ENCODE results near the gene DCC.

The DCC gene

DNA sequence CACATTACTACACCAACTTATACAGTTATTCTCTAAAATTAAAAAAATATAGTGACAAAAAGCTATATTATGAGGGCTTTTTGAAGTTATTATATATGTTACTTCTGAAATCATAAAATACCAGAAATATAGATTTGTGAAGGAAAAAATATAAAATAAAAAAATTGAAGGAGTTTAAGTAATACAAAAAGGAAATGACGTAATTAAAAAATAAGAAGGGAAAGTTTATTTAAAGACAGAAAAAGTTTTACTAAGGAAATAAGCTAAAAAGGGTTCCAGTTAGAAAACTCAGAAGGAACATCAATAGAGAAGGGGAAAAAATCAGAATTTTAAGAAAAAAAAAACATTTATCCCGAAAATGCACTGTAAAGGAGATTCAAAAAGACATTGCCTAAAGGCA is 1187.4 kb downstream of the DCC start:
- Mint-ChIP-seq H3K27me3 (ENCODE audit: low read depth) (no peaks in the 10 kb centered on the region), H3K4me1 (ENCODE audit: low read depth) (no peaks in the 10 kb centered on the region), H3K36me3 (ENCODE audit: low read depth) (no peaks in the 10 kb centered on the region), H3K4me3 (no peak overlapping the region), H3K9me3 (peaks cover 6% of the 10 kb centered on the region), H3K27ac (no peak overlapping the region)

DNA sequence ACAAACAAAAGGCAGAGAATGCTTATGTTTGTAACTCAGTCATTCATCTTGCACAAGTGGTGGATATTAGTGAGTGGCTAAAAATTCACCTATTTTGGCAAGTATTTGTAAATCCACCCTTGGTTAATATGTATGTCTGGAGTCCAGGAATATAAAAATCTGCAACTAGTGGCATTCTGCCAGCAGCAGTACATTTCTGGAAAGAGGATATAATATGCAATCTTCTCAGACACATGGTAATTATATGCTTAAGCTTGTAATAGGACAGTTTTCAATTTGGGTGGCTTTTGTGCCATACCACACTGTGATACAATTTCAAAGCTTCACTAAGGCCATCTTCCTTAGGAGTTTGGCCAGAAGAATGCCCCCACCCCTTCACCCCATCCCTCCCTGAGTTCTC is 1191.2 kb downstream of the DCC start:
- Mint-ChIP-seq H3K27ac (no peak overlapping the region), H3K9me3 (no peaks in the 10 kb centered on the region), H3K4me3 (no peak overlapping the region), H3K4me1 (ENCODE audit: low read depth) (no peaks in the 10 kb centered on the region), H3K27me3 (ENCODE audit: low read depth) (no peaks in the 10 kb centered on the region), H3K36me3 (ENCODE audit: low read depth) (no peaks in the 10 kb centered on the region)

DNA sequence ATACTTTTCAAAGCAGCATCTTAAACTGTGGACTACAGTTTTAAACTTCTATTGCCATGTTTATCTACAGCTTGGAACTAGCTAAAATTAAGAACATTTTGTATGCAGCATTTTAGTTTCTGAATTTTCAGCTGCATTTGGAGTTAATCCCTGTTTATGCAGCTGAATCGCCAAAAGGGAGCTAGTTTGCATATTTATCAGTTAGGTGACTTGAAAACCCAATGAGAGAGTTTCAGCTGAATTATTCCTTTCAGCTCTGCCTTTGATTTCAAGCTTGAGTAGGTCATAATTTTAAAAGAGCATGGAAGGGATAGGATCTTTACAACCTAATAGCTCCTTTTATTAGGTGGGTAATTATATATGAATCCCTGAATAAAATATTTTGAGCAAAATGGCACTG is 1191.9 kb downstream of the DCC start:
- H3K27ac Mint-ChIP-seq = no peak overlapping the region
- no peak overlapping the region for H3K4me3 Mint-ChIP-seq
- H3K9me3 Mint-ChIP-seq = no peaks in the 10 kb centered on the region

DNA sequence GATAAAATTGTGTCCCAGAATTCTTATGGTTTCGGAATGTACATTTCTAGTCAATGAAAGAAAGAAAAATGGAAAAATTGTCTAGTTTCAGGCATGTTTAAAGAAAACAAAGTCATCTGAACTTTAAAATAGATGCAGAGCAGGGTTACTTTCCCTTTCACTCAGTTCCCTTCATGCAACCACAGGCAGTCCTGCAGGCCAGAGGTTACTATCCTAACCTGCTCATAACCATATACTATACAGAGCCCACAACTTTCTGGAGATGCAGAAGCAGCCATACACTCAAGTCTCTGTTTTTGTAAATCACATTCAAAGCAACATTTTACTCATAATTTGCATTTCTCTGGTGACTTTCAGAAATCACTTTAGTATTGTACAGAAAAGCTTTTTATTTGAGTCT is 1194.2 kb downstream of the DCC start:
- Mint-ChIP-seq H3K9me3 (no peaks in the 10 kb centered on the region), H3K4me3 (no peak overlapping the region), H3K27me3 (ENCODE audit: low read depth) (no peaks in the 10 kb centered on the region), H3K4me1 (ENCODE audit: low read depth) (no peaks in the 10 kb centered on the region), H3K27ac (no peak overlapping the region), H3K36me3 (ENCODE audit: low read depth) (no peaks in the 10 kb centered on the region)

More for the DNA sequence above, 1191.9 kb downstream of the DCC start:
- Mint-ChIP-seq H3K36me3 (ENCODE audit: low read depth) (no peaks in the 10 kb centered on the region), H3K4me1 (ENCODE audit: low read depth) (no peaks in the 10 kb centered on the region), H3K27me3 (ENCODE audit: low read depth) (no peaks in the 10 kb centered on the region)

DNA sequence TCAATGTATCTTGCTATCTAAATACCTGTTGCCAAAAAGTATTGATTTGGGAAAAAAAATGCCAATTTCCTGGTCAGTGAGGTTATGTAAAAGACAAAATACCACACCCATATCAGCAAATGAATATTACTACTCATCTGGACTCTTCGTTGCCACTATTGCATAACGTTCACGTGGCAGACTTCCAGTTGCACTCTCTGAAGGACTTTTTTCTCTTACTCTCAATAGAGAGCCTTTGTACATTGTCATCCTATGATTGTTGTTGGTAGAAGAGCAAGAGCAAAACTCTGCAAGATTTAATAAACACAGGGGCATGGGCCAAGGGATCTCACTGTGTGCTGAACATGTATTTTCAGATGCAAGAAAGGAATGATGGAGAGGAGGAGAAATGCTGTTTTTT is 1194.7 kb downstream of the DCC start:
- H3K9me3 Mint-ChIP-seq = no peaks in the 10 kb centered on the region
- no peaks in the 10 kb centered on the region for H3K36me3 Mint-ChIP-seq (ENCODE audit: low read depth)
- H3K27me3 Mint-ChIP-seq (ENCODE audit: low read depth) = no peaks in the 10 kb centered on the region
- no peak overlapping the region for H3K27ac Mint-ChIP-seq
- no peak overlapping the region for H3K4me3 Mint-ChIP-seq
- H3K4me1 Mint-ChIP-seq (ENCODE audit: low read depth) = no peaks in the 10 kb centered on the region

DNA sequence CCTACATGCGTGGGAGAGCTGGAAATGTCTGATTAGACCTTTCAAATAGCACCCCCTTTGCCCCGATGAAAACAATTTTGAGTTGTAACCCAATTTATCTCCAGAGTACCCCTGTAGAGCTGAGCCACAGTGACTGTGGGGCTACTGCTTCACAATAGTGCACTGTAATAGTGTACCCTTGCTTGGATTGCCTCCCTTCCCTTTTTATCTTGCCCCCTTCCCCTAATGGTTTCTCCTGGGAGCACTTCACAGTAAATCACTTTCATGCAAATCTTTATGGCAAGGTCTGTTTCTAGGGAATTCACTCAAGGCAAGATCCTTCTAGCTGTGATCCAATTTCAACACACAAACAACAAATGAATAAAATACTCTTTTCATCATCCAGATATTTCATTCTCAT is 1196.9 kb downstream of the DCC start:
- Mint-ChIP-seq H3K27ac (no peak overlapping the region), H3K4me3 (no peak overlapping the region), H3K4me1 (ENCODE audit: low read depth) (no peaks in the 10 kb centered on the region), H3K27me3 (ENCODE audit: low read depth) (no peaks in the 10 kb centered on the region), H3K9me3 (no peaks in the 10 kb centered on the region), H3K36me3 (ENCODE audit: low read depth) (no peaks in the 10 kb centered on the region)

DNA sequence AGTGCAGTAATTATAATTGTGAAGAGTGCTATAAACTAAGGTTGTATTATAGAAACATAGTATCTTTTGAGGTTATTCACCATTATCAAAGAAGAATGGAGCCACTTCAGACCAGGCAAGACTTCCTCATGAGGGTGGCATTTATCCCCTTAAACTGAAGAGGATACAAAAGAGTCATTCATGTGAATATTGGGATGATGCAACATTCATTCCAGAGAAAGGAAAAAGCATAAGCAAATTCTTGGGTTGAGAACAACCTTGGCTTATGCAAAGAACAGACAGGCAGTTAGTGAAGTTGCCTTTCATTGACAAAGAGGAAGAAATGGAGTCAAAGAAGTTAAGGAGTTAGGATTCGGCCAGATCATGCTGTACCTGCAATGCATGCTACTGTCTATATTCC is 1201.9 kb downstream of the DCC start:
- H3K27ac Mint-ChIP-seq = no peak overlapping the region
- no peaks in the 10 kb centered on the region for H3K27me3 Mint-ChIP-seq (ENCODE audit: low read depth)
- no peak overlapping the region for H3K4me3 Mint-ChIP-seq
- H3K36me3 Mint-ChIP-seq (ENCODE audit: low read depth) = no peaks in the 10 kb centered on the region
- H3K9me3 Mint-ChIP-seq = no peaks in the 10 kb centered on the region
- no peaks in the 10 kb centered on the region for H3K4me1 Mint-ChIP-seq (ENCODE audit: low read depth)

DNA sequence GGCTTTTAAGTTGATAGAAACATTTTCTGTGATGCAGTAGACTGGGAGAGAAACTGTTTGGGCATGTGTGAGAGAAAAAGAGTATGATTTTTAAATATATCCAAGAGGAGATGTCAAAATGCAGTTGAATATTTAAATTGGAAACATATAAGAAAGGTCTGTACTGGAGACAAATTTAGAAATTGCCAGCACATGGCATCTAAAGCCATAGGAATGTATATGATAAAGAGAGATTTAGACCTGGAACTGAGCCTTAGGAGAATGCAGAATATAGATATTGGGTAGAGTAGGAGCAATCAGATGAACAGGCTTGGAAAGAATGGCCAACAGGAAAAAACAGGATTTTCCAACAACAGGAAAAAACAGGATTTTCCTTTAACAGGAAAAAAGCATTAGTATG is 1203.7 kb downstream of the DCC start:
- H3K4me1 Mint-ChIP-seq (ENCODE audit: low read depth) = no peaks in the 10 kb centered on the region
- H3K9me3 Mint-ChIP-seq = no peaks in the 10 kb centered on the region
- no peaks in the 10 kb centered on the region for H3K36me3 Mint-ChIP-seq (ENCODE audit: low read depth)
- H3K27ac Mint-ChIP-seq = no peak overlapping the region
- H3K27me3 Mint-ChIP-seq (ENCODE audit: low read depth) = no peaks in the 10 kb centered on the region
- no peak overlapping the region for H3K4me3 Mint-ChIP-seq

DNA sequence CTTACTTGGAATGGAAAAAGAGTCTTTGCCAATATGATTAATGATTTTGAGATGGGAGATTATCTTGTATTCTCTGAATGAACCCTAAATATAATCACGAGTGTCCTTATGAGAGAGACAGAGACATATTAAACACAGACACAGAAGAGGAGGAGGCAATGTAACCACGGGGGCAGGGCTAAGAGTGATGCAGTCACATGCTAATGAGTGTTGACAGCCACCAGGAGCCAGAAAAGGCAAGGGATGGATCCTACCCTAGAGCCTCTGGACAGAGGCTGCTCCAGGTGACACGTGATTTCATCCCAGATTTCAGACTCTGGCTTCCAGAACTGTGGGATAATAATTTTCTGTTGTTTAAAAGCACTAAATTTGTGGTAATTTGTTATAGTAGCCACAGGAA is 1204.9 kb downstream of the DCC start:
- Mint-ChIP-seq H3K27me3 (ENCODE audit: low read depth) (no peaks in the 10 kb centered on the region), H3K9me3 (no peaks in the 10 kb centered on the region), H3K36me3 (ENCODE audit: low read depth) (no peaks in the 10 kb centered on the region), H3K4me3 (no peak overlapping the region), H3K4me1 (ENCODE audit: low read depth) (no peaks in the 10 kb centered on the region), H3K27ac (no peak overlapping the region)

DNA sequence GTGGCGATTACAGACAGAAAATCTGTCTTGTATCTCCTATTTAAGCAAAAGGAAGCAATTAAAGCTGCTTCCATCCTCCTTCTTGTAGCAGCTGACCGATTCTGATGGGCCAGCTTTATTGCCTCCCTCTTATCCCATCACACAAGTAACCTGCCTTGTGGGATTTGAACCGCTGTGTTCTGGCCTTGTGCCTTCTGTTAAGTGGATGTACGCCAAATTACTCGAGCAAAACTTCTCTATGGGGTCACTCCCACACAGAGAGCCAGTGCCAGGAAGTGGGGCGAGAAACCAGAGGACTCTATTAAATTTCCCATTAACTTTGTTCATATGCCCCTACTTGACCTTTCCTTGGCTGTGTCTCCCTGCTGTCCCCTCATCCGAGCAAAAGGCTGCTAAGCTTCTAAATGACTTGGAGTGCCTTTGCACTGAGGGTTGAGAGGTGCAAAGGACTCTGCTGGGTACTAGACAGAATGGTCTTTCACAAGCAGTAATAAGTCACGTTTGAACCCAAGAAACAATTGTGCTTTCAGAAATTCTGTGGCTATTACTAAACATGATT is 1212.0 kb downstream of the DCC start:
- H3K36me3 Mint-ChIP-seq (ENCODE audit: low read depth) = no peaks in the 10 kb centered on the region

DNA sequence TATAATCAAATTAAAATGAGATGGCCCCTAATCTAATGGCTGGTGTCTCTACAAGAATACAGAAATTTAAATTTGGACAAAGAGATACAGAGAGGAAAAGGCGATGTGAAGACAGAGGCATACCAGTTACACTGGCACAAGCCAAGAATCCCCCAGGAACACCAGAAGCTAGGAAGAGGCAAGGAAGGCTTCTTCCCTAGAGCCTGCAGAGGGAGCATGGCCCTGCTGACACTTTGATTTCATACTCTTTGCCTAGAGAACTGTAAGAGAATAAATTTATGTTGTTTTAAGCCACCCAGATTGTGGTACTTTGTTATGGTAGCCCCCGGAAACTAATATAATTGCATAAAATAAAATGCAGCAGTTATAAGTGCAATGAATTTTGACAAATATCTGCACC is 1213.0 kb downstream of the DCC start:
- H3K27ac Mint-ChIP-seq = no peak overlapping the region
- H3K4me3 Mint-ChIP-seq = no peak overlapping the region
- H3K4me1 Mint-ChIP-seq (ENCODE audit: low read depth) = no peaks in the 10 kb centered on the region
- H3K36me3 Mint-ChIP-seq (ENCODE audit: low read depth) = no peaks in the 10 kb centered on the region
- no peaks in the 10 kb centered on the region for H3K9me3 Mint-ChIP-seq
- no peaks in the 10 kb centered on the region for H3K27me3 Mint-ChIP-seq (ENCODE audit: low read depth)

More for the DNA sequence above, 1212.0 kb downstream of the DCC start:
- Mint-ChIP-seq H3K4me3 (no peak overlapping the region), H3K9me3 (no peaks in the 10 kb centered on the region), H3K27ac (no peak overlapping the region), H3K27me3 (ENCODE audit: low read depth) (no peaks in the 10 kb centered on the region), H3K4me1 (ENCODE audit: low read depth) (no peaks in the 10 kb centered on the region)

DNA sequence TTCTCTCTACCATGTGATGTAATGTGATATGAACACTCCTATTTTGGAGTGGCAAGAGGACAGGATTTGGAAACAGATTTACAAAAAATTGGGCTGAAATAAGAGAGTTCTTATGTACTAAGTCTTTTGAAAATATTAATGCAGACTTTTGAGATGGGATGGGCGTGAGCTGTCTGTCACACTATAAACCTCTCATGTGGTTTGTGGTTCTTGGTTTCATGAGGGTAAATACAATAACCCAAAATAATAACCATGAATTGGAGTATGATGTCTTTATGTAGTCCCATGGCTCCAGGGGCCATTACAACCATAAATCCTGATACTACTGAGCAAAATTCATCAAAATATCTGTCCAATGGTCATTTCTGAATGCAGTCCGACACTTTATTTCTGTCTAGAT is 1216.5 kb downstream of the DCC start:
- Mint-ChIP-seq H3K9me3 (peaks cover 14% of the 10 kb centered on the region), H3K4me1 (ENCODE audit: low read depth) (no peaks in the 10 kb centered on the region), H3K27ac (no peak overlapping the region), H3K36me3 (ENCODE audit: low read depth) (no peaks in the 10 kb centered on the region), H3K4me3 (no peak overlapping the region), H3K27me3 (ENCODE audit: low read depth) (no peaks in the 10 kb centered on the region)

DNA sequence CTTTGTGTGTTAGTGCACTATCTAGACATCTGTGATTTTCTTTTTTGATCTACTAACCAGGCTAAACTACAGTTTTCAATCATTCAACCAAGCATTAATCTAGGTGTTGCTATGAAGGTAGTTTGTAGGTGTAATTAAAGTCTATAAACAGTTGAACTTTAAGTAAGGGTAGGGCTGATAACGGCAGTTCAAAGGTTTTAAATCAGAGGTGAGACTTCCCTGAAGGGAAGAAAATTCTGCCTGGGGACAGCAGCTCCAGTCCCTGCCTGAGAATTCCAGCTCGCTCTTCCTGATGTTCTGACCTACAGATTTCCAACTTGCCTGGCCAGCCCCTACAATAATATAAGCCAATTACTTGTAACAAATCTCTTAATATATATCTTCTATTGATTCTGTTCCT is 1220.5 kb downstream of the DCC start:
- Mint-ChIP-seq H3K27me3 (ENCODE audit: low read depth) (no peaks in the 10 kb centered on the region), H3K36me3 (ENCODE audit: low read depth) (no peaks in the 10 kb centered on the region), H3K4me3 (no peak overlapping the region), H3K27ac (no peak overlapping the region), H3K9me3 (peaks cover 14% of the 10 kb centered on the region), H3K4me1 (ENCODE audit: low read depth) (no peaks in the 10 kb centered on the region)

DNA sequence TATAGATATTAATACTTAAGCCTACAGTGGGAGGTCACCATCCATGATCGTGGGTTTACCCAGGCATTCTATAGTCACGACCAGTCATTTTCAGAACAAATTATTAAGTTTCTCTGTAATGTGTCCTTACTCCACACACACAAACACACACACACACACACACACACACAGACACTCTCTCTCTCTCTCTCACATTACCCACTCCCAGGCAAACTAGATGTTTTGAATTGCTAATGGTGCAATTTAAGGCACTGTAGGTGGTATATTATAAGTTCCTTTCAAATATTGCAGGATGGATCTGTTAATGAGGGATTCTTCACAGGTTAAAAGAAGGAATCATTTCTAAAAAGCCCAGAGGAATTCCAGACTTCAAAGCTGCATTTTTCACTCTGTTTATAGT is 1226.6 kb downstream of the DCC start:
- Mint-ChIP-seq H3K4me1 (ENCODE audit: low read depth) (no peaks in the 10 kb centered on the region), H3K27ac (no peak overlapping the region)

DNA sequence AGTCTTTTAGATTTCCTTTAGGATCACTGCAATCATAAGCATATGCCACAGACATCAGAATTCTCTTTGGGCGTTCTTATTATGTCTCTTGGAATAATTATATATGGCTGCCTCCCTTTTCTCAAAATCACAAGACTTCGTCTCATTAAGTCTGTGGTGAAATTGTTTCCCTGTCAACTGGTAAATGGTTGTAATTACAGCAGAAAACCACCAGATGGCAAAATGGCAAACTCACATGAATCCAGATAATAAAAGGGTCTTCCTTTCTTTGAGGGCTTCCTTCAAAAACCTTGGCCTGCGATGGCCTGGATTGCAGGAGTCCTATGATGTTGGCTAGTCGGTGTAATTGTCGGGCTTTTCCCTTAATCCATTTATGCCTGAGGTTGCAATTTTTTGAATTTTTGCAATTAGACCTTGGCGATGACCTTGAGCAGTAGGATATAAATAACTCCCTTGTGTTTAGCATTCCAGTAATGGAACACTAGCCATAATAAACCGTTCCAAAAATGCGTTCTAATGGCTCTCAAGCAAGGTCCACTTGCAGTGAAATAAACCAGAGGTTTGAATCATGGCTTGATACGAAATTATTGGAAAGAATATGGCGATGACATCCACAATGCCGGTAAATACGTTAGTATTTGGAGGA is 1228.1 kb downstream of the DCC start:
- no peaks in the 10 kb centered on the region for H3K4me1 Mint-ChIP-seq (ENCODE audit: low read depth)
- no peak overlapping the region for H3K4me3 Mint-ChIP-seq
- H3K27me3 Mint-ChIP-seq (ENCODE audit: low read depth) = no peaks in the 10 kb centered on the region
- H3K27ac Mint-ChIP-seq = no peak overlapping the region
- H3K36me3 Mint-ChIP-seq (ENCODE audit: low read depth) = no peaks in the 10 kb centered on the region
- no peaks in the 10 kb centered on the region for H3K9me3 Mint-ChIP-seq

More for the DNA sequence above, 1226.6 kb downstream of the DCC start:
- no peaks in the 10 kb centered on the region for H3K27me3 Mint-ChIP-seq (ENCODE audit: low read depth)
- no peaks in the 10 kb centered on the region for H3K9me3 Mint-ChIP-seq
- no peak overlapping the region for H3K4me3 Mint-ChIP-seq
- no peaks in the 10 kb centered on the region for H3K36me3 Mint-ChIP-seq (ENCODE audit: low read depth)

Data from T-helper 1 cell treated with Interleukin-12 subunit alpha and Interleukin-12 subunit beta and Interleukin-4 antibody, amounts not matched to agents 30 μg/mL and 1 μg/mL, for 36 hours (primary cell).